ENCODE measurements around the gene SELENOS.

Gene SELENOS

GRCh38 chr15:101248274-101248673 is 29.0 kb downstream of the SELENOS start:
- peaks cover 68% of the 10 kb centered on the region for H3K79me2 ChIP-seq (ENCODE audit: control insufficient read depth, insufficient read depth, low read length)
- H3K36me3 ChIP-seq (ENCODE audit: control insufficient read depth, insufficient read depth, low read length): no peaks in the 10 kb centered on the region
- no peak overlapping the region for H2BK15ac ChIP-seq (replicated peaks; ENCODE audit: low read depth)

GRCh38 chr15:101246824-101247745 is 30.2 kb downstream of the SELENOS start:
- Histone ChIP-seq H3K79me2 (ENCODE audit: control insufficient read depth, insufficient read depth, low read length) (peaks cover 80% of the 10 kb centered on the region), H2AK5ac (ENCODE audit: low read length) (no peak overlapping the region), H3K4me3 (ENCODE audit: low read length) (no peak overlapping the region), H3K79me1 (ENCODE audit: low read length) (peaks cover 38% of the 10 kb centered on the region), H3K23ac (ENCODE audit: low read length) (no peak overlapping the region), H3K36me3 (ENCODE audit: control insufficient read depth, insufficient read depth, low read length) (no peaks in the 10 kb centered on the region), H3K9ac (ENCODE audit: low read length) (no peak overlapping the region), H3K27me3 (ENCODE audit: insufficient read depth, low read length, poor library complexity) (no peaks in the 10 kb centered on the region), H2BK5ac (ENCODE audit: low read length) (no peak overlapping the region), H3K4ac (ENCODE audit: low read depth, low read length) (no peak overlapping the region), H3K18ac (ENCODE audit: low read length) (no peak overlapping the region), H4K8ac (ENCODE audit: low read depth, low read length) (no peak overlapping the region), H3K4me1 (ENCODE audit: control insufficient read depth, low read depth, low read length) (peaks cover 3% of the 10 kb centered on the region), H4K5ac (ENCODE audit: low read length) (no peak overlapping the region), H3K4me2 (ENCODE audit: low read length) (no peak overlapping the region), H2BK120ac (ENCODE audit: low read depth, low read length) (no peak overlapping the region), H2BK15ac (replicated peaks; ENCODE audit: low read depth) (no peak overlapping the region), H3K56ac (ENCODE audit: low read length) (no peak overlapping the region), H3K27ac (ENCODE audit: low read depth, low read length) (no peak overlapping the region)
- DNase-seq: no peak
- no CpG with 5 or more reads among the region's 10 CpGs for WGBS (ENCODE audit: extremely low coverage, insufficient coverage, low lambda C conversion rate)

More at GRCh38 chr15:101248274-101248673, 29.0 kb downstream of the SELENOS start:
- H3K9ac ChIP-seq (ENCODE audit: low read length): no peak overlapping the region
- H3K27ac ChIP-seq (ENCODE audit: low read depth, low read length): no peak overlapping the region
- no peak overlapping the region for H3K4ac ChIP-seq (ENCODE audit: low read depth, low read length)
- H4K8ac ChIP-seq (ENCODE audit: low read depth, low read length): no peak overlapping the region
- H2BK120ac ChIP-seq (ENCODE audit: low read depth, low read length): no peak overlapping the region
- no peak overlapping the region for H3K23ac ChIP-seq (ENCODE audit: low read length)
- H3K18ac ChIP-seq (ENCODE audit: low read length): no peak overlapping the region
- H2AK5ac ChIP-seq (ENCODE audit: low read length): no peak overlapping the region
- no CpG with 5 or more reads among the region's 3 CpGs for WGBS (ENCODE audit: extremely low coverage, insufficient coverage, low lambda C conversion rate)
- no peak overlapping the region for H3K4me2 ChIP-seq (ENCODE audit: low read length)
- H3K79me1 ChIP-seq (ENCODE audit: low read length): peaks cover 31% of the 10 kb centered on the region
- H4K5ac ChIP-seq (ENCODE audit: low read length): no peak overlapping the region
- H3K27me3 ChIP-seq (ENCODE audit: insufficient read depth, low read length, poor library complexity): no peaks in the 10 kb centered on the region
- DNase-seq: no peak
- H3K4me1 ChIP-seq (ENCODE audit: control insufficient read depth, low read depth, low read length): peaks cover 3% of the 10 kb centered on the region
- H3K4me3 ChIP-seq (ENCODE audit: low read length): no peak overlapping the region
- no peak overlapping the region for H2BK5ac ChIP-seq (ENCODE audit: low read length)
- no peak overlapping the region for H3K56ac ChIP-seq (ENCODE audit: low read length)

- Histone ChIP-seq H3K18ac (ENCODE audit: low read length) (no peak overlapping the region), H2AK5ac (ENCODE audit: low read length) (no peak overlapping the region), H3K4ac (ENCODE audit: low read depth, low read length) (no peak overlapping the region), H3K23ac (ENCODE audit: low read length) (no peak overlapping the region), H3K4me3 (ENCODE audit: low read length) (no peak overlapping the region), H4K8ac (ENCODE audit: low read depth, low read length) (no peak overlapping the region), H2BK15ac (replicated peaks; ENCODE audit: low read depth) (no peak overlapping the region), H3K79me2 (ENCODE audit: control insufficient read depth, insufficient read depth, low read length) (peaks cover 85% of the 10 kb centered on the region), H3K4me2 (ENCODE audit: low read length) (no peak overlapping the region), H3K79me1 (ENCODE audit: low read length) (peaks cover 38% of the 10 kb centered on the region), H3K36me3 (ENCODE audit: control insufficient read depth, insufficient read depth, low read length) (no peaks in the 10 kb centered on the region), H3K27me3 (ENCODE audit: insufficient read depth, low read length, poor library complexity) (no peaks in the 10 kb centered on the region), H3K4me1 (ENCODE audit: control insufficient read depth, low read depth, low read length) (peaks cover 3% of the 10 kb centered on the region), H2BK5ac (ENCODE audit: low read length) (no peak overlapping the region), H3K56ac (ENCODE audit: low read length) (no peak overlapping the region), H3K9ac (ENCODE audit: low read length) (no peak overlapping the region), H4K5ac (ENCODE audit: low read length) (no peak overlapping the region), H3K27ac (ENCODE audit: low read depth, low read length) (no peak overlapping the region), H2BK120ac (ENCODE audit: low read depth, low read length) (no peak overlapping the region)
- no CpG with 5 or more reads among the region's 6 CpGs for WGBS (ENCODE audit: extremely low coverage, insufficient coverage, low lambda C conversion rate)
- no peak for DNase-seq
Observed at GRCh38 chr15:101246391-101246790, 30.9 kb downstream of the SELENOS start.

GRCh38 chr15:101244889-101245668 is 32.2 kb downstream of the SELENOS start:
- H3K18ac ChIP-seq (ENCODE audit: low read length): no peak overlapping the region
- H3K4ac ChIP-seq (ENCODE audit: low read depth, low read length): no peak overlapping the region
- no peak overlapping the region for H3K56ac ChIP-seq (ENCODE audit: low read length)
- H3K27ac ChIP-seq (ENCODE audit: low read depth, low read length): no peak overlapping the region
- no peak overlapping the region for H2BK120ac ChIP-seq (ENCODE audit: low read depth, low read length)
- H3K4me1 ChIP-seq (ENCODE audit: control insufficient read depth, low read depth, low read length): no peaks in the 10 kb centered on the region
- no peak overlapping the region for H2BK15ac ChIP-seq (replicated peaks; ENCODE audit: low read depth)
- H4K5ac ChIP-seq (ENCODE audit: low read length): no peak overlapping the region
- H3K4me3 ChIP-seq (ENCODE audit: low read length): no peak overlapping the region
- WGBS (ENCODE audit: extremely low coverage, insufficient coverage, low lambda C conversion rate): no CpG with 5 or more reads among the region's 14 CpGs
- no peak overlapping the region for H3K23ac ChIP-seq (ENCODE audit: low read length)
- no peaks in the 10 kb centered on the region for H3K36me3 ChIP-seq (ENCODE audit: control insufficient read depth, insufficient read depth, low read length)
- H3K79me1 ChIP-seq (ENCODE audit: low read length): peaks cover 37% of the 10 kb centered on the region
- H2BK5ac ChIP-seq (ENCODE audit: low read length): no peak overlapping the region
- DNase-seq: no peak
- H3K9ac ChIP-seq (ENCODE audit: low read length): no peak overlapping the region
- H3K79me2 ChIP-seq (ENCODE audit: control insufficient read depth, insufficient read depth, low read length): peaks cover 87% of the 10 kb centered on the region
- H3K27me3 ChIP-seq (ENCODE audit: insufficient read depth, low read length, poor library complexity): no peaks in the 10 kb centered on the region
- no peak overlapping the region for H2AK5ac ChIP-seq (ENCODE audit: low read length)
- no peak overlapping the region for H3K4me2 ChIP-seq (ENCODE audit: low read length)
- no peak overlapping the region for H4K8ac ChIP-seq (ENCODE audit: low read depth, low read length)

GRCh38 chr15:101244036-101244781 is 33.1 kb downstream of the SELENOS start:
- H3K18ac ChIP-seq (ENCODE audit: low read length): no peak overlapping the region

More at GRCh38 chr15:101244036-101244781, 33.1 kb downstream of the SELENOS start:
- no peak for DNase-seq
- Histone ChIP-seq H3K79me2 (ENCODE audit: control insufficient read depth, insufficient read depth, low read length) (peaks cover 90% of the 10 kb centered on the region), H3K4me1 (ENCODE audit: control insufficient read depth, low read depth, low read length) (no peaks in the 10 kb centered on the region), H3K4me3 (ENCODE audit: low read length) (no peak overlapping the region), H3K23ac (ENCODE audit: low read length) (no peak overlapping the region), H2AK5ac (ENCODE audit: low read length) (no peak overlapping the region), H3K9ac (ENCODE audit: low read length) (no peak overlapping the region), H2BK120ac (ENCODE audit: low read depth, low read length) (no peak overlapping the region), H2BK15ac (replicated peaks; ENCODE audit: low read depth) (no peak overlapping the region), H4K5ac (ENCODE audit: low read length) (no peak overlapping the region), H3K4me2 (ENCODE audit: low read length) (no peak overlapping the region), H3K4ac (ENCODE audit: low read depth, low read length) (no peak overlapping the region), H3K56ac (ENCODE audit: low read length) (no peak overlapping the region), H3K36me3 (ENCODE audit: control insufficient read depth, insufficient read depth, low read length) (no peaks in the 10 kb centered on the region), H3K27ac (ENCODE audit: low read depth, low read length) (no peak overlapping the region), H3K79me1 (ENCODE audit: low read length) (peaks cover 39% of the 10 kb centered on the region), H4K8ac (ENCODE audit: low read depth, low read length) (no peak overlapping the region), H3K27me3 (ENCODE audit: insufficient read depth, low read length, poor library complexity) (no peaks in the 10 kb centered on the region), H2BK5ac (ENCODE audit: low read length) (no peak overlapping the region)
- no CpG with 5 or more reads among the region's 7 CpGs for WGBS (ENCODE audit: extremely low coverage, insufficient coverage, low lambda C conversion rate)

Data from mesendoderm (in vitro differentiated cells).